ENCODE results near the gene PLCB1.

Gene PLCB1

GRCh38 chr20:8842525-8842924 lies 710.5 kb downstream of the PLCB1 start:
- no peak overlapping the region for H3K14ac ChIP-seq (ENCODE audit: low read length)
- H3K79me1 ChIP-seq (ENCODE audit: low read length): no peaks in the 10 kb centered on the region
- no peak overlapping the region for H3K4me3 ChIP-seq (ENCODE audit: low read depth, low read length)
- peaks cover 0 to 2% of the 10 kb centered on the region in 2 experiments for H3K4me1 ChIP-seq (ENCODE audit: control insufficient read depth in 1 of 2, insufficient read depth in 2 of 2, low read length in 2 of 2)
- H3K9ac ChIP-seq (ENCODE audit: low read length): no peak overlapping the region
- H3K18ac ChIP-seq (ENCODE audit: low read length): no peak overlapping the region
- no peak for DNase-seq
- H3K27ac ChIP-seq (ENCODE audit: low read depth, low read length): no peak overlapping the region
- no peaks in the 10 kb centered on the region for H3K9me3 ChIP-seq (ENCODE audit: insufficient read depth, low read depth, low read length)
- no peak overlapping the region for H4K8ac ChIP-seq (ENCODE audit: low read depth, low read length)
- no peak overlapping the region for H3K4me2 ChIP-seq (ENCODE audit: low read length)
- H2AK5ac ChIP-seq (ENCODE audit: low read length): no peak overlapping the region
- H3K79me2 ChIP-seq (ENCODE audit: control insufficient read depth, insufficient read depth, low read length, poor library complexity): no peaks in the 10 kb centered on the region
- no peak overlapping the region for H4K12ac ChIP-seq (ENCODE audit: low read depth, low read length)
- no CpG with 5 or more reads among the region's 13 CpGs for WGBS (ENCODE audit: extremely low coverage, insufficient coverage, insufficient read length)
- no peak overlapping the region for H2BK12ac ChIP-seq (ENCODE audit: low read length)
- H3K4ac ChIP-seq (ENCODE audit: low read depth, low read length): no peak overlapping the region
- no peak overlapping the region for H2AFZ ChIP-seq (ENCODE audit: insufficient read depth, low read length, poor library complexity)
- H4K91ac ChIP-seq (ENCODE audit: low read depth, low read length): no peak overlapping the region
- no peak overlapping the region for H2BK120ac ChIP-seq (ENCODE audit: insufficient read depth, low read length, poor library complexity)
- H3K23ac ChIP-seq (ENCODE audit: low read length): no peak overlapping the region
- no peaks in the 10 kb centered on the region for H3K27me3 ChIP-seq (ENCODE audit: insufficient read depth, low read length)
- no peak overlapping the region for H2BK5ac ChIP-seq (ENCODE audit: low read depth, low read length, poor library complexity)
- no peaks in the 10 kb centered on the region for H3K36me3 ChIP-seq (ENCODE audit: control insufficient read depth in 1 of 2, insufficient read depth in 2 of 2, low read length in 2 of 2)

- no peak overlapping the region for H2AFZ ChIP-seq (ENCODE audit: insufficient read depth, low read length, poor library complexity)
- no peaks in the 10 kb centered on the region for H3K4me1 ChIP-seq (ENCODE audit: control insufficient read depth in 1 of 2, insufficient read depth in 2 of 2, low read length in 2 of 2)
- H4K91ac ChIP-seq (ENCODE audit: low read depth, low read length): no peak overlapping the region
- no peaks in the 10 kb centered on the region for H3K27me3 ChIP-seq (ENCODE audit: insufficient read depth, low read length)
- H4K12ac ChIP-seq (ENCODE audit: low read depth, low read length): no peak overlapping the region
- no CpG with 5 or more reads among the region's 5 CpGs for WGBS (ENCODE audit: extremely low coverage, insufficient coverage, insufficient read length)
- H3K4me2 ChIP-seq (ENCODE audit: low read length): no peak overlapping the region
- no peak overlapping the region for H3K4ac ChIP-seq (ENCODE audit: low read depth, low read length)
- no peak overlapping the region for H2BK5ac ChIP-seq (ENCODE audit: low read depth, low read length, poor library complexity)
- H4K8ac ChIP-seq (ENCODE audit: low read depth, low read length): no peak overlapping the region
- H3K9me3 ChIP-seq (ENCODE audit: insufficient read depth, low read depth, low read length): no peaks in the 10 kb centered on the region
- H3K79me2 ChIP-seq (ENCODE audit: control insufficient read depth, insufficient read depth, low read length, poor library complexity): no peaks in the 10 kb centered on the region
- DNase-seq: no peak
- H2BK120ac ChIP-seq (ENCODE audit: insufficient read depth, low read length, poor library complexity): no peak overlapping the region
- H3K79me1 ChIP-seq (ENCODE audit: low read length): no peaks in the 10 kb centered on the region
- no peak overlapping the region for H3K9ac ChIP-seq (ENCODE audit: low read length)
- no peak overlapping the region for H3K27ac ChIP-seq (ENCODE audit: low read depth, low read length)
- H3K36me3 ChIP-seq (ENCODE audit: control insufficient read depth in 1 of 2, insufficient read depth in 2 of 2, low read length in 2 of 2): no peaks in the 10 kb centered on the region
- no peak overlapping the region for H2AK5ac ChIP-seq (ENCODE audit: low read length)
- H2BK12ac ChIP-seq (ENCODE audit: low read length): no peak overlapping the region
- no peak overlapping the region for H3K14ac ChIP-seq (ENCODE audit: low read length)
- H3K4me3 ChIP-seq (ENCODE audit: low read depth, low read length): no peak overlapping the region
- H3K18ac ChIP-seq (ENCODE audit: low read length): no peak overlapping the region
- no peak overlapping the region for H3K23ac ChIP-seq (ENCODE audit: low read length)
Measured at GRCh38 chr20:8844179-8844578, 712.1 kb downstream of the PLCB1 start.

- no peak for DNase-seq
- Histone ChIP-seq H3K9ac (ENCODE audit: low read length) (no peak overlapping the region), H3K4me1 (ENCODE audit: control insufficient read depth in 1 of 2, insufficient read depth in 2 of 2, low read length in 2 of 2) (no peaks in the 10 kb centered on the region), H2BK120ac (ENCODE audit: insufficient read depth, low read length, poor library complexity) (no peak overlapping the region), H3K79me1 (ENCODE audit: low read length) (no peaks in the 10 kb centered on the region), H3K4me2 (ENCODE audit: low read length) (no peak overlapping the region), H2BK12ac (ENCODE audit: low read length) (no peak overlapping the region), H3K36me3 (ENCODE audit: control insufficient read depth in 1 of 2, insufficient read depth in 2 of 2, low read length in 2 of 2) (no peaks in the 10 kb centered on the region), H3K27ac (ENCODE audit: low read depth, low read length) (no peak overlapping the region), H2BK5ac (ENCODE audit: low read depth, low read length, poor library complexity) (no peak overlapping the region), H3K27me3 (ENCODE audit: insufficient read depth, low read length) (no peaks in the 10 kb centered on the region), H3K4ac (ENCODE audit: low read depth, low read length) (no peak overlapping the region), H4K91ac (ENCODE audit: low read depth, low read length) (no peak overlapping the region), H3K79me2 (ENCODE audit: control insufficient read depth, insufficient read depth, low read length, poor library complexity) (no peaks in the 10 kb centered on the region), H3K23ac (ENCODE audit: low read length) (no peak overlapping the region), H4K12ac (ENCODE audit: low read depth, low read length) (no peak overlapping the region), H4K8ac (ENCODE audit: low read depth, low read length) (no peak overlapping the region), H3K9me3 (ENCODE audit: insufficient read depth, low read depth, low read length) (no peaks in the 10 kb centered on the region), H2AK5ac (ENCODE audit: low read length) (no peak overlapping the region), H2AFZ (ENCODE audit: insufficient read depth, low read length, poor library complexity) (no peak overlapping the region), H3K14ac (ENCODE audit: low read length) (no peak overlapping the region), H3K18ac (ENCODE audit: low read length) (no peak overlapping the region), H3K4me3 (ENCODE audit: low read depth, low read length) (no peak overlapping the region)
- WGBS (ENCODE audit: extremely low coverage, insufficient coverage, insufficient read length): no CpG with 5 or more reads among the region's 7 CpGs
Measured at GRCh38 chr20:8849990-8850389, 717.9 kb downstream of the PLCB1 start.

- H2BK12ac ChIP-seq (ENCODE audit: low read length): no peak overlapping the region
- no CpG with 5 or more reads among the region's 1 CpG for WGBS (ENCODE audit: extremely low coverage, insufficient coverage, insufficient read length)
- H4K91ac ChIP-seq (ENCODE audit: low read depth, low read length): no peak overlapping the region
- no peak overlapping the region for H3K4me2 ChIP-seq (ENCODE audit: low read length)
- H2BK5ac ChIP-seq (ENCODE audit: low read depth, low read length, poor library complexity): no peak overlapping the region
- H3K14ac ChIP-seq (ENCODE audit: low read length): no peak overlapping the region
- H2AK5ac ChIP-seq (ENCODE audit: low read length): no peak overlapping the region
- H3K79me2 ChIP-seq (ENCODE audit: control insufficient read depth, insufficient read depth, low read length, poor library complexity): no peaks in the 10 kb centered on the region
- no peaks in the 10 kb centered on the region for H3K4me1 ChIP-seq (ENCODE audit: control insufficient read depth in 1 of 2, insufficient read depth in 2 of 2, low read length in 2 of 2)
- H2AFZ ChIP-seq (ENCODE audit: insufficient read depth, low read length, poor library complexity): no peak overlapping the region
- H3K9ac ChIP-seq (ENCODE audit: low read length): no peak overlapping the region
- no peak for DNase-seq
- H3K79me1 ChIP-seq (ENCODE audit: low read length): no peaks in the 10 kb centered on the region
- no peak overlapping the region for H3K4me3 ChIP-seq (ENCODE audit: low read depth, low read length)
- no peak overlapping the region for H4K8ac ChIP-seq (ENCODE audit: low read depth, low read length)
- H3K23ac ChIP-seq (ENCODE audit: low read length): no peak overlapping the region
- H3K9me3 ChIP-seq (ENCODE audit: insufficient read depth, low read depth, low read length): no peaks in the 10 kb centered on the region
- no peak overlapping the region for H4K12ac ChIP-seq (ENCODE audit: low read depth, low read length)
- H2BK120ac ChIP-seq (ENCODE audit: insufficient read depth, low read length, poor library complexity): no peak overlapping the region
- H3K27me3 ChIP-seq (ENCODE audit: insufficient read depth, low read length): no peaks in the 10 kb centered on the region
- no peak overlapping the region for H3K18ac ChIP-seq (ENCODE audit: low read length)
- no peaks in the 10 kb centered on the region for H3K36me3 ChIP-seq (ENCODE audit: control insufficient read depth in 1 of 2, insufficient read depth in 2 of 2, low read length in 2 of 2)
- H3K27ac ChIP-seq (ENCODE audit: low read depth, low read length): no peak overlapping the region
- H3K4ac ChIP-seq (ENCODE audit: low read depth, low read length): no peak overlapping the region
Measured at GRCh38 chr20:8851446-8851845, 719.4 kb downstream of the PLCB1 start.

Data from trophoblast cell (in vitro differentiated cells and primary cell).